Sigmoid colon (tissue), 4 donors: ENCODE measurements around the gene GPR42.
"Not testable (repeated sequence)": the region's sequence is repeated elsewhere in the genome, so short reads cannot be mapped to it uniquely, and the experiment has no call there.

ENCODE experiments used
- POLR2A ChIP-seq, 2 donors: fragments of 450-650 bp; IDR thresholded peaks; one replicate each; pipeline ENCODE4 v1.6.1; 2016; ENCODE audit warnings: antibody characterized with exemption in 2 of 2, mild to moderate bottlenecking in 2 of 2, moderate library complexity in 2 of 2
- POLR2AphosphoS5 ChIP-seq, 4 donors: sonication (generic); formaldehyde crosslinking; IDR thresholded peaks; one replicate each; pipeline ENCODE4 v1.6.1; 2017; ENCODE audit warnings: antibody characterized with exemption in 4 of 4
- TF ChIP-seq, protein P1 (sequence below), 4 experiments: fragments of 450-650 bp in 3 of 4; fragments of 200-600 bp in 1 of 4; IDR thresholded peaks; one replicate each; pipeline ENCODE4 v1.5.1; 2016 to 2019; ENCODE audit warnings: antibody characterized with exemption in 4 of 4, mild to moderate bottlenecking in 3 of 4, moderate library complexity in 2 of 4

DNA sequence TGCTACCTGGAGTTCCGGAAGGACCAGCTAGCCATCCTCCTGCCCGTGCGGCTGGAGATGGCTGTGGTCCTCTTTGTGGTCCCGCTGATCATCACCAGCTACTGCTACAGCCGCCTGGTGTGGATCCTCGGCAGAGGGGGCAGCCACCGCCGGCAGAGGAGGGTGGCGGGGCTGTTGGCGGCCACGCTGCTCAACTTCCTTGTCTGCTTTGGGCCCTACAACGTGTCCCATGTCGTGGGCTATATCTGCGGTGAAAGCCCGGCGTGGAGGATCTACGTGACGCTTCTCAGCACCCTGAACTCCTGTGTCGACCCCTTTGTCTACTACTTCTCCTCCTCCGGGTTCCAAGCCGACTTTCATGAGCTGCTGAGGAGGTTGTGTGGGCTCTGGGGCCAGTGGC, 11.5 kb upstream of the GPR42 start:
- not testable (repeated sequence) for TF ChIP-seq POLR2A, POLR2AphosphoS5 (IDR thresholded peaks at IDR 0.05)
- TF ChIP-seq, protein P1, sequence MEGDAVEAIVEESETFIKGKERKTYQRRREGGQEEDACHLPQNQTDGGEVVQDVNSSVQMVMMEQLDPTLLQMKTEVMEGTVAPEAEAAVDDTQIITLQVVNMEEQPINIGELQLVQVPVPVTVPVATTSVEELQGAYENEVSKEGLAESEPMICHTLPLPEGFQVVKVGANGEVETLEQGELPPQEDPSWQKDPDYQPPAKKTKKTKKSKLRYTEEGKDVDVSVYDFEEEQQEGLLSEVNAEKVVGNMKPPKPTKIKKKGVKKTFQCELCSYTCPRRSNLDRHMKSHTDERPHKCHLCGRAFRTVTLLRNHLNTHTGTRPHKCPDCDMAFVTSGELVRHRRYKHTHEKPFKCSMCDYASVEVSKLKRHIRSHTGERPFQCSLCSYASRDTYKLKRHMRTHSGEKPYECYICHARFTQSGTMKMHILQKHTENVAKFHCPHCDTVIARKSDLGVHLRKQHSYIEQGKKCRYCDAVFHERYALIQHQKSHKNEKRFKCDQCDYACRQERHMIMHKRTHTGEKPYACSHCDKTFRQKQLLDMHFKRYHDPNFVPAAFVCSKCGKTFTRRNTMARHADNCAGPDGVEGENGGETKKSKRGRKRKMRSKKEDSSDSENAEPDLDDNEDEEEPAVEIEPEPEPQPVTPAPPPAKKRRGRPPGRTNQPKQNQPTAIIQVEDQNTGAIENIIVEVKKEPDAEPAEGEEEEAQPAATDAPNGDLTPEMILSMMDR (IDR thresholded peaks at IDR 0.05): not testable (repeated sequence)
